ENCODE data around the gene FUOM.

Gene FUOM

GRCh38 chr10:133354672-133355240, 3.1 kb downstream of the FUOM start:
- Histone ChIP-seq H3K27ac (ENCODE audit: low read length) (no peak overlapping the region), H3K4me1 (ENCODE audit: control insufficient read depth in 1 of 2, insufficient read depth in 2 of 2, low read length in 2 of 2) (peaks cover 0 to 18% of the 10 kb centered on the region in 2 donors), H3K4me3 (ENCODE audit: low read depth in 1 of 2, low read length in 2 of 2) (no peak overlapping the region), H3K36me3 (ENCODE audit: control insufficient read depth in 1 of 2, insufficient read depth in 2 of 2, low read length in 2 of 2) (no peaks in the 10 kb centered on the region), H3K27me3 (ENCODE audit: low read depth, low read length) (no peaks in the 10 kb centered on the region), H3K9me3 (ENCODE audit: control insufficient read depth in 1 of 2, low read length in 2 of 2) (no peaks in the 10 kb centered on the region)

- H3K4me3 ChIP-seq (ENCODE audit: low read depth in 1 of 2, low read length in 2 of 2): no peak overlapping the region
- no peaks in the 10 kb centered on the region for H3K36me3 ChIP-seq (ENCODE audit: control insufficient read depth in 1 of 2, insufficient read depth in 2 of 2, low read length in 2 of 2)
- H3K27me3 ChIP-seq (ENCODE audit: low read depth, low read length): no peaks in the 10 kb centered on the region
- H3K4me1 ChIP-seq (ENCODE audit: control insufficient read depth in 1 of 2, insufficient read depth in 2 of 2, low read length in 2 of 2): peaks cover 0 to 18% of the 10 kb centered on the region in 2 donors
- no peak overlapping the region for H3K27ac ChIP-seq (ENCODE audit: low read length)
- H3K9me3 ChIP-seq (ENCODE audit: control insufficient read depth in 1 of 2, low read length in 2 of 2): no peaks in the 10 kb centered on the region
Observed at GRCh38 chr10:133353988-133354605, 3.7 kb downstream of the FUOM start.

GRCh38 chr10:133353202-133353959, 4.4 kb downstream of the FUOM start:
- Histone ChIP-seq H3K36me3 (ENCODE audit: control insufficient read depth in 1 of 2, insufficient read depth in 2 of 2, low read length in 2 of 2) (no peaks in the 10 kb centered on the region), H3K9me3 (ENCODE audit: control insufficient read depth in 1 of 2, low read length in 2 of 2) (no peaks in the 10 kb centered on the region), H3K27me3 (ENCODE audit: low read depth, low read length) (no peaks in the 10 kb centered on the region), H3K4me3 (ENCODE audit: low read depth in 1 of 2, low read length in 2 of 2) (no peak overlapping the region), H3K27ac (ENCODE audit: low read length) (no peak overlapping the region), H3K4me1 (ENCODE audit: control insufficient read depth in 1 of 2, insufficient read depth in 2 of 2, low read length in 2 of 2) (peaks cover 0 to 18% of the 10 kb centered on the region in 2 donors)

DNA sequence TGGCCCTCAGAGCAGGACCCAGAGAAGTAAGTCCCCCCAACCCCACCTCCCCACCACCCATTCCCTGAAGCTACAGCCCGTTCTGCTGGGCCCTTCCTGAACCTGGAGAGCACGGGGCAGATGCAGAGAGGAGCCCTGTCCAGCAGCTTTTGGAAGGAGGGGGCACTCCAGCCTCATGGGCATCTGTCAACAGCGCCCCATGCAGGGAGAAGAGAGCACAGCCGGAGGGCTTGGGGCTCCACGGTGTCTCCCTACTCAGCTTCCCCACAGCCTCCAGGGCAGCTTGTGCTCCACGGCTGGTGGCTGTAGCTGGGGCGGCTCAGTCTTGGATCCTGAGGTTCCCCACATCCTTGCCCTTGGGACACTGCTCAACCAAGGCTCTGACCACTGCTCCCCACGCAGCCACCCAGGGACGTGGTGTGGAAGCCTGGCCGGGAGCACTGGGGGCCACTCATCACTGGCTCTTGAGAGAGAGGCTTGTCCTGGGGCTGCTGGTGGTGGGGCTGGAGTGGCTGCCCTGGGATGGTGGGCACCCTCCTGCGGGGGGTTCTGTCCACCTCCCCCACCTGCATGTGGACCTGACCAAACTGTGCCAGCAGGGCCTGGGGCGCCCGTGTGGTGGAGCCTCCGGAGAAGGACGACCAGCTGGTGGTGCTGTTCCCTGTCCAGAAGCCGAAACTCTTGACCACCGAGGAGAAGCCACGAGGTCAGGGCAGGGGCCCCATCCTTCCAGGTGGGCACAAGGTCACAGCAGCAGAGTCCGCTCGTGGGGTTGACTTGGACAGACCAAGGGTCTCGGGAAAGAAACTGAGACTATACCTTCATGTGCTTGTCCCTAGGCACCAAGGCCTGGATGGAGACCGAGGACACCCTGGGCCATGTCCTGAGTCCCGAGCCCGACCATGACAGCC, 6.2 kb downstream of the FUOM start:
- H3K27me3 ChIP-seq (ENCODE audit: low read depth, low read length): no peaks in the 10 kb centered on the region
- no peak overlapping the region for H3K4me3 ChIP-seq (ENCODE audit: low read depth in 1 of 2, low read length in 2 of 2)
- no peaks in the 10 kb centered on the region for H3K9me3 ChIP-seq (ENCODE audit: control insufficient read depth in 1 of 2, low read length in 2 of 2)
- H3K4me1 ChIP-seq (ENCODE audit: control insufficient read depth in 1 of 2, insufficient read depth in 2 of 2, low read length in 2 of 2): peaks cover 0 to 12% of the 10 kb centered on the region in 2 donors
- no peak overlapping the region for H3K27ac ChIP-seq (ENCODE audit: low read length)
- no peaks in the 10 kb centered on the region for H3K36me3 ChIP-seq (ENCODE audit: control insufficient read depth in 1 of 2, insufficient read depth in 2 of 2, low read length in 2 of 2)

DNA sequence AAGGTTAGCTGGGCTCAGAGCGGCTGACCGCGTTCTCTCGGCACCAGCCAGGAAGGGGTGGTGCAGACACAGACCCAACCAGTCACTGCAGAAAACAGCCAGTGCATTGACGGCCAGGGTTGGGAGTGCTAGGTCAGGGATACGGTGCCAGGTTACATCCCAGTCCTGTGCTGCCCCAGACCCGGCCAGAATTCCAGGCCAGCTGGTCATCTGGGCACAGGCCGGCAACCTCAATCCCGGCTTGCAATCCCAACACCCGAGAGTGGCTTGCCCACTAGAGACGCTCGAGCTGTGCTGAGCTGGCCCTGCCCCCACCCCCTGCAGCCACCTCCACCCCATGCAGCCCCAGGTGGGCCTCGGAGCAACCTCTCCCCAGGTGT, 6.9 kb downstream of the FUOM start:
- no peaks in the 10 kb centered on the region for H3K9me3 ChIP-seq (ENCODE audit: control insufficient read depth in 1 of 2, low read length in 2 of 2)
- no peaks in the 10 kb centered on the region for H3K27me3 ChIP-seq (ENCODE audit: low read depth, low read length)
- H3K4me3 ChIP-seq (ENCODE audit: low read depth in 1 of 2, low read length in 2 of 2): no peak overlapping the region
- H3K4me1 ChIP-seq (ENCODE audit: control insufficient read depth in 1 of 2, insufficient read depth in 2 of 2, low read length in 2 of 2): peaks cover 0 to 5% of the 10 kb centered on the region in 2 donors
- H3K36me3 ChIP-seq (ENCODE audit: control insufficient read depth in 1 of 2, insufficient read depth in 2 of 2, low read length in 2 of 2): no peaks in the 10 kb centered on the region
- H3K27ac ChIP-seq (ENCODE audit: low read length): no peak overlapping the region

GRCh38 chr10:133350283-133350949, 7.4 kb downstream of the FUOM start:
- Histone ChIP-seq H3K4me3 (ENCODE audit: low read depth in 1 of 2, low read length in 2 of 2) (no peak overlapping the region), H3K27me3 (ENCODE audit: low read depth, low read length) (no peaks in the 10 kb centered on the region), H3K27ac (ENCODE audit: low read length) (no peak overlapping the region), H3K9me3 (ENCODE audit: control insufficient read depth in 1 of 2, low read length in 2 of 2) (no peaks in the 10 kb centered on the region), H3K36me3 (ENCODE audit: control insufficient read depth in 1 of 2, insufficient read depth in 2 of 2, low read length in 2 of 2) (no peaks in the 10 kb centered on the region), H3K4me1 (ENCODE audit: control insufficient read depth in 1 of 2, insufficient read depth in 2 of 2, low read length in 2 of 2) (peaks cover 0 to 5% of the 10 kb centered on the region in 2 donors)

GRCh38 chr10:133349577-133350011, 8.2 kb downstream of the FUOM start:
- Histone ChIP-seq H3K36me3 (ENCODE audit: control insufficient read depth in 1 of 2, insufficient read depth in 2 of 2, low read length in 2 of 2) (no peaks in the 10 kb centered on the region), H3K4me3 (ENCODE audit: low read depth in 1 of 2, low read length in 2 of 2) (no peak overlapping the region), H3K27ac (ENCODE audit: low read length) (no peak overlapping the region), H3K4me1 (ENCODE audit: control insufficient read depth in 1 of 2, insufficient read depth in 2 of 2, low read length in 2 of 2) (peaks cover 0 to 5% of the 10 kb centered on the region in 2 donors), H3K27me3 (ENCODE audit: low read depth, low read length) (no peaks in the 10 kb centered on the region), H3K9me3 (ENCODE audit: control insufficient read depth in 1 of 2, low read length in 2 of 2) (no peaks in the 10 kb centered on the region)

- Histone ChIP-seq H3K27ac (ENCODE audit: low read length) (no peak overlapping the region), H3K27me3 (ENCODE audit: low read depth, low read length) (no peaks in the 10 kb centered on the region), H3K36me3 (ENCODE audit: control insufficient read depth in 1 of 2, insufficient read depth in 2 of 2, low read length in 2 of 2) (no peaks in the 10 kb centered on the region), H3K4me3 (ENCODE audit: low read depth in 1 of 2, low read length in 2 of 2) (no peak overlapping the region), H3K4me1 (ENCODE audit: control insufficient read depth in 1 of 2, insufficient read depth in 2 of 2, low read length in 2 of 2) (peaks cover 0 to 5% of the 10 kb centered on the region in 2 donors), H3K9me3 (ENCODE audit: control insufficient read depth in 1 of 2, low read length in 2 of 2) (no peaks in the 10 kb centered on the region)
Observed at GRCh38 chr10:133349160-133349568, 8.7 kb downstream of the FUOM start.

DNA sequence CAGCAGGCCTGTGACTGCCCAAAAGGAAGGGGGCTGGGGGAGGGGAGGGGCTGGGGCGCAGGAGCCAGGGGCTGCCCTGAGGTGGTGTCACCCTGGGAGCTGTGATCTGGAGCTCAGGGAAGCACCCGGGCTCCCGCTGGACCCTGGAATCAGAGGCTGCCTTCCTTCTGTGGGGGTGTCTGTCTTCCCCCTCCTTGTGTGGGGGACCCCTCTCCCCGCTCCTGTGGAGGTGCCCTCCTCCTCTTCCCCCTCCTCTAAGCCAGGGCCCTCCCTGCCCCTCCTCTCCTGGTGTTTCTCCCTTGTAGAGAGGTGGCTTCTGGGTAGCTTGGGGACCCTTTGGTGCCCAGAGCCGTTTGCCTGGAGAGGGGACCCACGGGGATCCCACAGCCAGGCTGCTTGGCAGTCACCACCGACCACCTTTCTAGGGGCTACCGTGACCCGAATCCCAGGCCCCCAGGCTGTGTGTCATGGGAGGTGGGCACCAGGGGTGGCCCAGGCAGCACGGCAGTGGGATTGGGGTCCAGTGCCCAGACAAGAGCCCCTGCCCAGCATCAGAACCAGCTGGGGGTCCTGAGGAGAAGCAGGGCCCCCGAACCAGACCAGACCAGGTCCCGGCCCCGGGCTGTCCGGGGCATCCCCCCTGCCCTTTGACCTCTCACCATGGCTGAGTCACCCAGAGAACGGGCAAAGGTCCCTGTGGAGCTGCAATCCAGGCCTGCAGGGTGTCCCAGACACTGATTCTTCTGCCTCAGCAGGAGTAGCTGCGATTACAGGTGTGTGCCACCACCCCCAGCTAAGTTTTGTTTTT, 9.9 kb downstream of the FUOM start:
- Histone ChIP-seq H3K27me3 (ENCODE audit: low read depth, low read length) (no peaks in the 10 kb centered on the region), H3K9me3 (ENCODE audit: control insufficient read depth in 1 of 2, low read length in 2 of 2) (no peaks in the 10 kb centered on the region), H3K4me3 (ENCODE audit: low read depth in 1 of 2, low read length in 2 of 2) (peak overlapping the region in 1 of 2 donors; percentile 16), H3K4me1 (ENCODE audit: control insufficient read depth in 1 of 2, insufficient read depth in 2 of 2, low read length in 2 of 2) (peaks cover 0 to 5% of the 10 kb centered on the region in 2 donors), H3K27ac (ENCODE audit: low read length) (no peak overlapping the region), H3K36me3 (ENCODE audit: control insufficient read depth in 1 of 2, insufficient read depth in 2 of 2, low read length in 2 of 2) (no peaks in the 10 kb centered on the region)

DNA sequence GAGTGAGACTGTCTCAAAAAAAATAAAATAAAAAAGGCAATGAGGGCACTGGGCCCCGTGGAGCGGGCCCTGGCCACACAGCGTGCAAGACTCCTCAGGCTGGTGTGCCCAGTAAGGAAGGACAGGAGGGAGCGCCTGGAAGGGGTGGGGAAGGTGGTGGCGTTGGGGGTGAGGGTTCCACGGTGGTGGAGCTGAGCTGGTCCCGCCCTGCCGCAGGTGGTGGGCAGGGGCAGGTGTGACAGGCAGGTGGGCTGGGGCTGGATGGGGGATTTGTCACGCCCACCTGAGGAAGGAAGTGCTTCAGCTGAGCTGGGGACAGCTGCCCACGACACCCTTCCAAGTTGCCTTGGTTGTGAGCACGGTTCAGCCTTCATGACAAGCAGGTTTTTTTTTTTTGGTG, 11.4 kb downstream of the FUOM start:
- Histone ChIP-seq H3K27ac (ENCODE audit: low read length) (no peak overlapping the region), H3K4me3 (ENCODE audit: low read depth in 1 of 2, low read length in 2 of 2) (no peak overlapping the region), H3K27me3 (ENCODE audit: low read depth, low read length) (no peaks in the 10 kb centered on the region), H3K9me3 (ENCODE audit: control insufficient read depth in 1 of 2, low read length in 2 of 2) (no peaks in the 10 kb centered on the region), H3K36me3 (ENCODE audit: control insufficient read depth in 1 of 2, insufficient read depth in 2 of 2, low read length in 2 of 2) (no peaks in the 10 kb centered on the region), H3K4me1 (ENCODE audit: control insufficient read depth in 1 of 2, insufficient read depth in 2 of 2, low read length in 2 of 2) (peaks cover 0 to 5% of the 10 kb centered on the region in 2 donors)

Data from muscle layer of duodenum (tissue), 2 donors.